HG02588 (cell line): Measurements from ENCODE around the gene TMEM237.
"Not testable (repeated sequence)": the region's sequence is repeated elsewhere in the genome, so short reads cannot be mapped to it uniquely, and the experiment has no call there.

Experiments used
- ATAC-seq: cut with Tn5 transposase; IDR thresholded peaks from one replicate; pipeline ENCODE4 v1.9.1; 2021; ENCODE audit warnings: mild to moderate bottlenecking, moderate library complexity; ENCODE audit not compliant: unreplicated experiment

The TMEM237 gene

DNA sequence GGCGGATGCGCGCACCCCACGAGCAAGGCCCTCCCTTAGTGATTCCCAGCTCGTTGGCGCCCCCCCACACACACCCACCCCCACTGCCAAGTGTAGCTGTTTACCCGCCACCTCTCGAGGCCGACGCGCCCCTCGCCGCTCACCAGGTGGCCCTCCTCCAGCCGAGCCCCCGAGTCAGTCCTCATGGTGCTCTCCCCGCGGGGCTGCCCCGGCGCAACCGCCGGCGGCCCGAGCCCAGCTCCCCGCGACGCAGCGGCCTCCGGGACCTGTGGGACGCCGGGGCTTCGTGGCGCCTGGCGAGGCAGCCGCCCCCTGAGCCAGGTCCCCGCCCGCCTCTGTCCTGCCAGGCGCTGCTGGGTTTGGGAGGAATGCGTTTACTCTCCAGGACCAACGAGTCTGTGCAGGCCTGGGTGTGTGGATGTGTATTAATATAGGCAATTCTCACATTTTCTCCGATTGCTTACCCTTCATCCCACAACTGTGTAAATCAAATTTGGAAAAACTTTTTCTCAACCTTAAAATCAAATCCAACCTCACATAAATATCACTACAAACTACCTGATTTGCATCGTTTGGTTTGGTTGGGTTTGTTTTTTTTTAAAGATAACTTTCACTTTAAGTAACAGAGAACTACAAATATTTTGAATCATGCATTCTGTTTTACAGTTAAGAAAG, at the start of gene TMEM237:
Gene TMEM237, minus strand, starts transcription at position 288 of the 675 bp plus-strand sequence. Its CDS starts 103 bp downstream, at position 185.
- peak; percentile 52 for ATAC-seq

- no peak for ATAC-seq
These were observed 41.9 kb upstream of the TMEM237 start for GRCh38 chr2:201685156-201685555.

DNA sequence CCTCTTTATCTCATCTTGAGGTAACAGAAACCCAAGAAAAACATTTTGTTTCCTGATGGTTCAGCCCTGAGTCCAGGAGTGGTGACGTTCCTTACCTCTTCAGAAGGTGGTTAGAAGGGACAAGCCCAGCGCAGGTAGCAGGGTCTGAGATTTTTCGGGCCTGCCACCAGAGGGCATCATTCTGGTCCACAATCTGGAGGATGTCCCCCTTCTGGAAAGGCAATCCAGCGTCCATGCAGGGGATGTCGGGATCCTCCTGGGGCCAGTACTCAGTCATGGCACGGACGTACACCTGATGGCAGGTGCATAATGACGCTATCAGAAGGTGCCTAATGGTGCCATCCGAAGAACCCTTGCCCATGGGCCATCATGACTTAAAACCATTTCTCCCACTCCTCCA, 37.4 kb upstream of the TMEM237 start:
- no peak for ATAC-seq

GRCh38 chr2:201678401-201678800, 35.1 kb upstream of the TMEM237 start:
- ATAC-seq = no peak

DNA sequence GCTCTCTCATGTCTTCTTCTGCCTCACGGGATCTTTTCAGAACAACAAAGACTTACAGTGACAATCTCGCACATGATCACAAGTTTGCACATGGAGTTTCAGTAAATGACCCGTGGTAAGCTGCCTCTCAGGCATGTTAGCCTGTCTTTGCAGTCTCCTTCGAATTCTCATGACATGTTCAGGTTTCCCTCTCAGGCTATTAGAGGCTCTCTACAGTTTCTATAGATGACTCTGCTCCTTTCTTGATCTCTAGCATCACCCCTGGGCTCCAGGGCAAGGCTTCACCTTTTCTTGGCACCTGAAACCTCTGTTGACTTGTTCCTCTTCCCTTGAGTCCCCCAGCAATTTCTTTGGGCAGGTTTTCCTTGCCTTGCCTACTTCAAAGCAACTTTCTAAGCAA, 32.2 kb upstream of the TMEM237 start:
- no peak for ATAC-seq

- no peak for ATAC-seq
These were observed 31.5 kb upstream of the TMEM237 start for GRCh38 chr2:201674794-201675193.

- ATAC-seq = no peak
These were observed 31.0 kb upstream of the TMEM237 start for GRCh38 chr2:201674298-201674697.

GRCh38 chr2:201673546-201673945, 30.2 kb upstream of the TMEM237 start:
- no peak for ATAC-seq

GRCh38 chr2:201671205-201671604, 27.9 kb upstream of the TMEM237 start:
- not testable (repeated sequence) for ATAC-seq

DNA sequence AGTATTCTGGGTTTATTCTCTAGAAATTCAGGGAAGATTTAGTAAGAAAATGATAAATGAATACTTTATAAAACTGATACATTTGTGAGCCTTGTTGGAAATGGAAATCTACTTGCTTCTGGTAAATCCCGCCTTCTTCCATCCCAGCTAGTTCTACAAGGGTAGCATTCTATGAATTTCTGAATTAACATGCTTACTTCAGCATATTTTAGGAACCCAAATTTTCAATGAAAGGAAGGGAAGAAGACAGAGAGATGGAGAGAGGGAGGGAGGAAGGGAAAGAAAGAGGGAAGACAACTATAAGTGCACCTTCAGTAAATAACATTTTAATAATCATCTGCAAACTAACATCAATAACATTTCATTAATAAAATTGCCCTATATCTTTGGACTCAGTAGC, 26.6 kb upstream of the TMEM237 start:
- no peak for ATAC-seq

DNA sequence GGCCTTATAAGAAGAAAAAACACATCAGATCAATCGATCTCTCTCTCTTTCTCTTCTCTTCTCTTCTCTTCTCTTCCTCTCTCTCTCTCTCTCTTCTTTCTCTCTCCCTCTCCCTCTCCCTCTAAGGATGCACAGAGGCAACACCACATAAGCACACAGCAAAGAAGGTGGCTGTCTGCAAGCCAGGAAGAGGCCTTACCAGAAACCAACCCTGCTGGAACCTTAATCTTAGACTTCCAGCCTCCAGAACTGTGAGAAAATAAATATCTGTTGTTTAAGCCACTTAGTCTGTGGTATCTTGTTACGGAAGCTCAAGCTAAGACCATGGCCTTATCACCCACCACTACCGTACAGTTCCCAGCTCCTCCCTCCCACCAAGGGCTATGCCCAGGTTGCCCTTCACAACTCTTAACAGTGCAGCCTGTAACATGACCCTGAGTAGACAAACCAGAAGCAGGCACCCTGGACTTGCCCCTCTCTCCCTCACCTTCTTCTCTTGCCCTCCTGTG, 25.2 kb upstream of the TMEM237 start:
- no peak for ATAC-seq

DNA sequence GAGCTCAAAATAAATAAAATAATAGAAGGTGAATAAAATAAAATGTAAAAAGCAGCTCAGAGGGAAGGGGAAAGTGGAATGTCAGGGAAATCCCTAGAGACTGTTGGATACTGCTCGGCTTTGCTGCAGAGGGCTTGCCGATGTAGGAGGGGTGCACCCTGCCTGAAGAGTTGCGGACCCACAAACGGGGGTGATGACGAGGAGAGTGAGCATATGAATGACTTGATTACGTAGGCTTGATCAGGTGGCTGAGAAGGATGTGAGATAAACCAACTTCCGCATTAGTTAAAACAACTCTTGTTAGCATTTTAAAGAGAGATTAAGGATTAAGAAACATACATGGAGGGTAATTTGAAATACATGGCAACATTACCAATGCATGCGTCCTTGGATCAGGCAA, 21.0 kb upstream of the TMEM237 start:
- ATAC-seq = no peak

GRCh38 chr2:201661366-201661765, 18.1 kb upstream of the TMEM237 start:
- ATAC-seq = no peak

- ATAC-seq = no peak
These were observed 17.1 kb upstream of the TMEM237 start for GRCh38 chr2:201660293-201660895.

DNA sequence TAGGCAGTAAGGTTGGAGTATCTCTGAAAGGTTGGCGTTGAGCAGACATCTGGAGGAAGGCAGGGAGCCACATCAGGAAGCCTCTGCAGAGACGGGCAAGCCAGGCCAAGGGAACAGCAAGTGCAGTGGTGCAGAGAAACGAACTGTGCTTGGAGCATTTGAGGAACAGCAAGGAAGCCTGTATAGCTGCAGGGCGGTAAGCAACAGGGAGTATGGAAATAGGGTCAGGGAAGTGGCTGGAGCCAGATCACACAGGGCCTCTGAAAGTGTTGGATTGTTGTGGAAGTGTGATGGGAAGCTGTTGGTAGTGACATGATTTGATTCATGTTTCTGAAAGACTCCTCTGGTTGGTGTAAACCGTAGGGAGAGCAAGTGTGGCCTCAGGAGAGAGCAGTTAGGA, 13.4 kb upstream of the TMEM237 start:
- ATAC-seq = no peak

GRCh38 chr2:201656102-201656501, 12.8 kb upstream of the TMEM237 start:
- ATAC-seq = no peak

GRCh38 chr2:201654616-201655384, 11.5 kb upstream of the TMEM237 start:
- ATAC-seq = no peak

DNA sequence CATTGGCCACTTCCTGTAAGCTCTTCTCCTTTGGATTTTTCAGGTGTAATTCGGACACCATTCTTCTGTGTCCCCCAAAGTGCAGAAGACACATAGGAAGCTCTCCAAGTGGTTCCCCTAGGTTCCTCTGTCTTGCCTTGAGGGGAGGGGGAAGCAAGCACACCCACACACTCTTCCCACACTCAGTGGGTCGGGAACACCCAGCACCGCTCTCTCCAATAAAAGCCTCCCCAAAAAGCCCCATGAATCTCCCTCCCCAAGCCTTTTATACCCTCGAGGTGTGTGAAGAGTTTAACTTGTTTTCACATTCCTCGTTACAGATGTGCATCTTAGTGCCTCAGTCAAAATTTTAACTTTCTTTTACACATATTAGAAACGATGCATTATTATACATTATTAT, 9.9 kb upstream of the TMEM237 start:
- ATAC-seq = no peak

- no peak for ATAC-seq
These were observed 6.1 kb upstream of the TMEM237 start for GRCh38 chr2:201649442-201649841.

- ATAC-seq = no peak
These were observed 4.1 kb upstream of the TMEM237 start for GRCh38 chr2:201647431-201647830.

GRCh38 chr2:201644001-201644400, 698 bp upstream of the TMEM237 start:
- no peak for ATAC-seq
